ENCODE data around the gene TBX2. TPM values are rescaled to one million over a fixed set of nuclear protein-coding genes. Genes with fewer than 3 reads are reported as not detected.

TBX2 gene
- total RNA-seq, 2 experiments from 2014 or later: not detected

GRCh38 chr17:61414141-61414935, 14.7 kb downstream of the TBX2 start:
- intact Hi-C loops (cut with micrococcal nuclease): loop anchor here (5.0 kb wide), 2 partner anchors 138 to 423 kb away; no protein-coding TSS in a partner anchor
- Mint-ChIP-seq H3K4me3 (no peak overlapping the region), H3K4me1 (ENCODE audit: low read depth) (peaks cover 16% of the 10 kb centered on the region), H3K27ac (no peak overlapping the region), H3K27me3 (peaks cover 20% of the 10 kb centered on the region), H3K9me3 (no peaks in the 10 kb centered on the region), H3K36me3 (ENCODE audit: low read depth) (no peaks in the 10 kb centered on the region)
- ChIA-PET CTCF (interaction anchor here (0.7 to 3.5 kb wide), 4 partner anchors 70 to 443 kb away, joined by 3 to 18 read pairs (median 11); no protein-coding TSS in a partner anchor), POLR2A (no interaction called here)
- ATAC-seq: no peak
- no peak for DNase-seq
- no peak for TF ChIP-seq CTCF (IDR thresholded peaks at IDR 0.05)

GRCh38 chr17:61414936-61415251, 15.3 kb downstream of the TBX2 start:
- POLR2A ChIA-PET: no interaction called here
- peaks cover 19% of the 10 kb centered on the region for H3K27me3 Mint-ChIP-seq
- no peaks in the 10 kb centered on the region for H3K36me3 Mint-ChIP-seq (ENCODE audit: low read depth)
- CTCF ChIA-PET: interaction anchor here (0.7 kb wide), 1 partner anchor 136 kb away, joined by 3 read pairs; no protein-coding TSS in a partner anchor
- intact Hi-C loops (cut with micrococcal nuclease): loop anchor here (5.0 kb wide), 2 partner anchors 137 to 422 kb away; no protein-coding TSS in a partner anchor
- TF ChIP-seq CTCF (IDR thresholded peaks at IDR 0.05): no peak
- no peak overlapping the region for H3K27ac Mint-ChIP-seq
- ATAC-seq: no peak
- DNase-seq: no peak
- H3K4me3 Mint-ChIP-seq: no peak overlapping the region
- peaks cover 14% of the 10 kb centered on the region for H3K4me1 Mint-ChIP-seq (ENCODE audit: low read depth)
- H3K9me3 Mint-ChIP-seq: no peaks in the 10 kb centered on the region

- peaks cover 8% of the 10 kb centered on the region for H3K4me1 Mint-ChIP-seq (ENCODE audit: low read depth)
- intact Hi-C loops (cut with micrococcal nuclease): no loop called here
- no peak for TF ChIP-seq CTCF (IDR thresholded peaks at IDR 0.05)
- POLR2A ChIA-PET: no interaction called here
- H3K4me3 Mint-ChIP-seq: no peak overlapping the region
- DNase-seq (no peak), ATAC-seq (no peak)
- H3K27ac Mint-ChIP-seq: no peak overlapping the region
- no peaks in the 10 kb centered on the region for H3K9me3 Mint-ChIP-seq
- CTCF ChIA-PET: interaction anchor here (0.6 to 1.2 kb wide), 4 partner anchors 9 to 135 kb away, joined by 3 read pairs; no protein-coding TSS in a partner anchor
- peaks cover 17% of the 10 kb centered on the region for H3K27me3 Mint-ChIP-seq
- no peaks in the 10 kb centered on the region for H3K36me3 Mint-ChIP-seq (ENCODE audit: low read depth)
Measured at GRCh38 chr17:61415374-61416210, 15.9 kb downstream of the TBX2 start.

GRCh38 chr17:61416211-61416539, 16.5 kb downstream of the TBX2 start:
- no peaks in the 10 kb centered on the region for H3K36me3 Mint-ChIP-seq (ENCODE audit: low read depth)
- TF ChIP-seq CTCF (IDR thresholded peaks at IDR 0.05): no peak
- intact Hi-C loops (cut with micrococcal nuclease): no loop called here
- H3K27ac Mint-ChIP-seq: no peak overlapping the region
- no peak overlapping the region for H3K4me3 Mint-ChIP-seq
- H3K27me3 Mint-ChIP-seq: peaks cover 19% of the 10 kb centered on the region
- POLR2A ChIA-PET: no interaction called here
- CTCF ChIA-PET: interaction anchor here (0.6 to 1.2 kb wide), 4 partner anchors 9 to 135 kb away, joined by 3 read pairs; no protein-coding TSS in a partner anchor
- ATAC-seq: no peak
- no peak for DNase-seq
- no peaks in the 10 kb centered on the region for H3K9me3 Mint-ChIP-seq
- H3K4me1 Mint-ChIP-seq (ENCODE audit: low read depth): peaks cover 6% of the 10 kb centered on the region

All from activated CD8-positive, alpha-beta T cell treated with anti-CD3 and anti-CD28 coated beads for 36 hours (primary cell).